Measurements from ENCODE around the gene CAPN14. TPM values are rescaled to one million over a fixed set of nuclear protein-coding genes. Genes with fewer than 3 reads are reported as not detected.

CAPN14 gene
- total and polyA plus RNA-seq, 2 of the 4 experiments (the other 2 are of a cell fraction): under 0.01 to 0.09 TPM

GRCh38 chr2:31265234-31265633 lies 47.9 kb upstream of the CAPN14 start:
- H2AK9ac ChIP-seq (replicated peaks; ENCODE audit: low read depth, low read length, poor library complexity): no peak overlapping the region
- no peak for ATAC-seq (ENCODE audit: low read depth)
- TF ChIP-seq CTCF (conservative IDR thresholded peaks at IDR 0.05; ENCODE audit: low read depth, low read length) (no peak), RFX5 (IDR thresholded peaks at IDR 0.05; ENCODE audit: low read depth, low read length) (no peak), FOS (IDR thresholded peaks at IDR 0.05; ENCODE audit: low read depth, low read length) (no peak), USF2 (IDR thresholded peaks at IDR 0.05; ENCODE audit: low read depth, low read length) (no peak), MXI1 (IDR thresholded peaks at IDR 0.05; ENCODE audit: borderline replicate concordance, low read depth, low read length) (no peak)
- no peak overlapping the region for H2BK120ac ChIP-seq (ENCODE audit: low read depth, low read length)
- no peak overlapping the region for H4K8ac ChIP-seq (ENCODE audit: low read depth in 2 of 2, low read length in 2 of 2)
- H3K36me3 ChIP-seq (ENCODE audit: control insufficient read depth, insufficient read depth, low read length): peaks cover 39% of the 10 kb centered on the region
- peaks cover 3% of the 10 kb centered on the region; the same call in 1 of the 2 replicates for H4K20me1 ChIP-seq (ENCODE audit: insufficient read depth, low read length)
- H3K4ac ChIP-seq (ENCODE audit: low read depth, low read length): no peak overlapping the region
- H2AFZ ChIP-seq (replicated peaks; ENCODE audit: low read length, poor library complexity): no peak overlapping the region
- H2BK20ac ChIP-seq (ENCODE audit: low read depth, low read length): no peak overlapping the region
- ChIA-PET CTCF (no interaction called here), POLR2A (ENCODE audit: unreplicated experiment) (no interaction called here)
- H3K4me2 ChIP-seq (ENCODE audit: low read depth, low read length): no peak overlapping the region
- H4K5ac ChIP-seq (ENCODE audit: low read depth, low read length): no peak overlapping the region
- peaks cover 8% of the 10 kb centered on the region; the same call in 1 of the 2 replicates for H3K4me1 ChIP-seq (ENCODE audit: control insufficient read depth, insufficient read depth, low read length)
- H3K9me1 ChIP-seq (ENCODE audit: insufficient read depth, low read length): peaks cover 12% of the 10 kb centered on the region
- in situ Hi-C loops (cut with MboI; ENCODE audit: low sequenced_read_pairs) (no loop called here), intact Hi-C loops (cut with micrococcal nuclease) (no loop called here), dilution Hi-C loops (cut with HindIII; ENCODE audit: low sequenced_read_pairs, unreplicated experiment) (no loop called here)
- no peak overlapping the region for H3K27ac ChIP-seq (ENCODE audit: insufficient read depth, low read length)
- H2BK15ac ChIP-seq (ENCODE audit: low read depth, low read length): no peak overlapping the region
- DNase-seq: no peak
- H3K79me1 ChIP-seq (ENCODE audit: low read depth in 1 of 2, low read length in 2 of 2): no peaks in the 10 kb centered on the region; a peak in 1 of 4 replicates
- no peaks in the 10 kb centered on the region for H3K27me3 ChIP-seq (ENCODE audit: control insufficient read depth, insufficient read depth, low read length)
- no peak overlapping the region for H3K56ac ChIP-seq (ENCODE audit: extremely low read depth, insufficient read depth, low read length)
- H3K9ac ChIP-seq (ENCODE audit: low read depth, low read length): no peak overlapping the region
- no CpG with 5 or more reads among the region's 6 CpGs for WGBS, 2 experiments (ENCODE audit: extremely low coverage in 2 of 2, insufficient read length in 1 of 2)
- no peak overlapping the region for H4K91ac ChIP-seq (ENCODE audit: insufficient read depth, low read depth, low read length)
- no peak overlapping the region for H2AK5ac ChIP-seq (ENCODE audit: low read depth, low read length)
- H3K9me3 ChIP-seq (ENCODE audit: control insufficient read depth, insufficient read depth, low read length): no peaks in the 10 kb centered on the region
- no TSS peak for BruUV-seq (replicated peaks)
- H2BK5ac ChIP-seq (ENCODE audit: low read depth, low read length, poor library complexity, severe bottlenecking): no peak overlapping the region
- H3K14ac ChIP-seq (replicated peaks; ENCODE audit: low read depth, low read length): no peak overlapping the region
- no peak overlapping the region for H3K18ac ChIP-seq (ENCODE audit: low read depth, low read length)
- no peak overlapping the region for H3K4me3 ChIP-seq (ENCODE audit: insufficient read depth, low read depth, low read length)
- no peak overlapping the region for H3K23ac ChIP-seq (ENCODE audit: low read depth, low read length)
